WTC11 (cell line): ENCODE measurements around the gene TXNRD2.

ENCODE experiments used
- CREM ChIP-seq: sonication (generic); formaldehyde crosslinking; IDR thresholded peaks from 2 replicates; pipeline ENCODE4 v1.8.1; 2022; ENCODE audit warnings: mild to moderate bottlenecking, missing genetic modification reagents, moderate library complexity
- CTCF ChIP-seq: fragments of 200-600 bp; IDR thresholded peaks from 2 replicates; pipeline ENCODE4 v1.8.0; 2022; ENCODE audit warnings: antibody characterized with exemption
- ETV6 ChIP-seq: sonication (generic); formaldehyde crosslinking; IDR thresholded peaks from 2 replicates; pipeline ENCODE4 v1.8.1; 2022; ENCODE audit warnings: mild to moderate bottlenecking, missing genetic modification reagents
- FOXP1 ChIP-seq: sonication (generic); formaldehyde crosslinking; IDR thresholded peaks from 2 replicates; pipeline ENCODE4 v1.8.0; 2022; ENCODE audit warnings: missing genetic modification reagents, mild to moderate bottlenecking, moderate library complexity, borderline replicate concordance
- MLX ChIP-seq: sonication (generic); formaldehyde crosslinking; IDR thresholded peaks from 2 replicates; pipeline ENCODE4 v1.8.1; 2023; ENCODE audit warnings: mild to moderate bottlenecking, missing genetic modification reagents, moderate library complexity
- NR2C2 ChIP-seq: sonication (generic); formaldehyde crosslinking; IDR thresholded peaks from 2 replicates; pipeline ENCODE4 v1.8.0; 2022; ENCODE audit warnings: mild to moderate bottlenecking, missing genetic modification reagents
- ZBTB21 ChIP-seq: sonication (generic); formaldehyde crosslinking; IDR thresholded peaks from 2 replicates; pipeline ENCODE4 v1.8.1; 2023; ENCODE audit warnings: mild to moderate bottlenecking, missing genetic modification reagents, borderline replicate concordance
- ZNF317 ChIP-seq: sonication (generic); formaldehyde crosslinking; IDR thresholded peaks from 2 replicates; pipeline ENCODE4 v1.8.1; 2023; ENCODE audit warnings: low read depth, mild to moderate bottlenecking, moderate library complexity, missing genetic modification reagents, borderline replicate concordance

GRCh38 chr22:19827341-19828034 lies 114.1 kb downstream of the TXNRD2 start:
- no peak for TF ChIP-seq CTCF
- no peak for TF ChIP-seq NR2C2 (CRISPR knock-in tag)
- TF ChIP-seq ZNF317 (CRISPR knock-in tag), result no peak
- TF ChIP-seq FOXP1 (CRISPR knock-in tag), result no peak
- no peak for TF ChIP-seq CREM
- TF ChIP-seq ETV6 (CRISPR knock-in tag), result no peak
- no peak for TF ChIP-seq MLX (CRISPR knock-in tag)
- TF ChIP-seq ZBTB21 (CRISPR knock-in tag), result no peak
